ENCODE measurements around the gene ENO4.

Gene ENO4

GRCh38 chr10:116915340-116915739, 66.0 kb downstream of the ENO4 start:
- no peak for DNase-seq (ENCODE audit: low read depth)

GRCh38 chr10:116917481-116917880, 68.2 kb downstream of the ENO4 start:
- no peak for DNase-seq (ENCODE audit: low read depth)

GRCh38 chr10:116918583-116918982, 69.3 kb downstream of the ENO4 start:
- no peak for DNase-seq (ENCODE audit: low read depth)

- DNase-seq (ENCODE audit: low read depth) = no peak
Observed at GRCh38 chr10:116919164-116919563, 69.9 kb downstream of the ENO4 start.

- no peak for DNase-seq (ENCODE audit: low read depth)
Observed at GRCh38 chr10:116919706-116920105, 70.4 kb downstream of the ENO4 start.

- DNase-seq (ENCODE audit: low read depth) = no peak
Observed at GRCh38 chr10:116925056-116925455, 75.8 kb downstream of the ENO4 start.

- no peak for DNase-seq (ENCODE audit: low read depth)
Observed at GRCh38 chr10:116926426-116926825, 77.1 kb downstream of the ENO4 start.

- DNase-seq (ENCODE audit: low read depth) = no peak
Observed at GRCh38 chr10:116931806-116932205, 82.5 kb downstream of the ENO4 start.
